GM23338 (cell line): Measurements from ENCODE around the gene AQP9. TPM values are rescaled to one million over a fixed set of nuclear protein-coding genes. Genes with fewer than 3 reads are reported as not detected.
A peak's percentile ranks its signal among the peaks of the same experiment; 100 is the strongest.
"Not testable (repeated sequence)": the region's sequence is repeated elsewhere in the genome, so short reads cannot be mapped to it uniquely, and the experiment has no call there.

Source experiments
- ATAC-seq: fragments of 200-7000 bp; cut with Tn5 transposase; 3 replicates; pipeline ENCODE4 v1.9.1; 2020
- DNase-seq: peaks from one replicate; pipeline ENCODE4 v3.0.0-alpha.2; 2015; ENCODE audit warnings: low spot score
- H2AFZ ChIP-seq: fragments of 200-600 bp; sonication (generic); 2 replicates; pipeline ENCODE4 v1.8.0; 2016; ENCODE audit warnings: antibody characterized with exemption, mild to moderate bottlenecking, moderate library complexity
- H3F3A ChIP-seq: fragments of 200-600 bp; sonication (generic); replicated peaks from 2 replicates; pipeline ENCODE4 v1.8.0; 2017; ENCODE audit warnings: antibody characterized with exemption, mixed run types, low read depth
- H3K27ac ChIP-seq: fragments of 200-600 bp; sonication (generic); 2 replicates; pipeline ENCODE4 v1.6.1; 2016; ENCODE audit warnings: low read depth
- H3K27me3 ChIP-seq: fragments of 200-600 bp; sonication (generic); 2 replicates; pipeline ENCODE4 v1.8.0; 2016; ENCODE audit warnings: mild to moderate bottlenecking, mixed run types, moderate library complexity; ENCODE audit not compliant: insufficient read depth
- H3K36me3 ChIP-seq: fragments of 200-600 bp; sonication (generic); 2 replicates; pipeline ENCODE4 v1.8.0; 2016; ENCODE audit warnings: mild to moderate bottlenecking; ENCODE audit not compliant: insufficient read depth
- H3K4me1 ChIP-seq: fragments of 200-600 bp; sonication (generic); 2 replicates; pipeline ENCODE4 v1.8.0; 2016; ENCODE audit warnings: mild to moderate bottlenecking, moderate library complexity; ENCODE audit not compliant: insufficient read depth
- H3K4me2 ChIP-seq: fragments of 200-600 bp; sonication (generic); 2 replicates; pipeline ENCODE4 v1.7.1; 2017; ENCODE audit warnings: mixed run types
- H3K4me3 ChIP-seq: fragments of 200-600 bp; sonication (generic); 2 replicates; pipeline ENCODE4 v1.6.1; 2016; ENCODE audit warnings: mixed run types
- H3K79me2 ChIP-seq: fragments of 200-600 bp; sonication (generic); replicated peaks from 2 replicates; pipeline ENCODE4 v1.8.0; 2017; ENCODE audit warnings: mild to moderate bottlenecking; ENCODE audit not compliant: insufficient read depth
- H3K9me2 ChIP-seq: fragments of 200-600 bp; sonication (generic); 2 replicates; pipeline ENCODE4 v1.8.0; 2017; ENCODE audit not compliant: insufficient read depth
- H4K20me1 ChIP-seq: fragments of 200-600 bp; sonication (generic); replicated peaks from 2 replicates; pipeline ENCODE4 v1.8.0; 2017; ENCODE audit warnings: mild to moderate bottlenecking; ENCODE audit not compliant: insufficient read depth
- H3K27ac Mint-ChIP-seq: 2 replicates; pipeline ENCODE4 v1.8.0; 2020; ENCODE audit warnings: inconsistent platforms, mild to moderate bottlenecking, moderate library complexity, mixed read lengths
- H3K27me3 Mint-ChIP-seq: 3 replicates; pipeline ENCODE4 v1.8.0; 2022; ENCODE audit warnings: low read depth, mild to moderate bottlenecking, moderate library complexity, mixed read lengths, inconsistent platforms; ENCODE audit not compliant: insufficient read depth, poor library complexity
- H3K36me3 Mint-ChIP-seq: 3 replicates; pipeline ENCODE4 v1.8.0; 2021; ENCODE audit warnings: low read depth, mild to moderate bottlenecking, inconsistent platforms, moderate library complexity, mixed read lengths
- H3K4me1 Mint-ChIP-seq: 3 replicates; pipeline ENCODE4 v1.8.0; 2020; ENCODE audit warnings: mild to moderate bottlenecking, inconsistent platforms, mixed read lengths
- H3K4me3 Mint-ChIP-seq: 3 replicates; pipeline ENCODE4 v1.8.0; 2021; ENCODE audit warnings: moderate library complexity, mild to moderate bottlenecking, inconsistent platforms, mixed read lengths
- H3K9me3 Mint-ChIP-seq: 3 replicates; pipeline ENCODE4 v1.8.0; 2020; ENCODE audit warnings: moderate library complexity, mild to moderate bottlenecking, inconsistent platforms, mixed read lengths
- EZH2phosphoT487 ChIP-seq: fragments of 200-600 bp; sonication (generic); IDR thresholded peaks from one replicate; pipeline ENCODE4 v1.8.1; 2018; ENCODE audit warnings: antibody characterized with exemption; ENCODE audit not compliant: unreplicated experiment
- JUNB ChIP-seq: IDR thresholded peaks from one replicate; pipeline ENCODE4 v1.6.1; 2016; ENCODE audit warnings: antibody characterized with exemption; ENCODE audit not compliant: unreplicated experiment
- NANOG ChIP-seq: IDR thresholded peaks from 2 replicates; pipeline ENCODE4 v1.6.1; 2016; ENCODE audit warnings: antibody characterized with exemption, borderline replicate concordance
- POLR2AphosphoS5 ChIP-seq: IDR thresholded peaks from 2 replicates; pipeline ENCODE4 v1.6.1; 2016; ENCODE audit warnings: antibody characterized with exemption, low read depth
- ZNF331 ChIP-seq: fragments of 250-450 bp; sonication (Bioruptor Pico); IDR thresholded peaks from 2 replicates; pipeline ENCODE4 v1.5.0; 2020; ENCODE audit warnings: low read depth, mild to moderate bottlenecking, moderate library complexity
- polyA plus RNA-seq: library from polyadenylated mRNA; unstranded; fragments of >200 nt; fragmentation: Nextera tagmentation; extraction: Ambion mirVana; gene quantifications from 2 replicates; pipeline ENCODE4 v1.2.1, GENCODE V29; 2016
- total RNA-seq: library from RNA; depleted of rRNA; stranded (reverse); fragments of >200 nt; shearing (Covaris generic); gene quantifications from 2 replicates; pipeline ENCODE4 v1.2.3, GENCODE V29; 2014
- TF ChIP-seq, protein P1 (sequence below), 2 experiments: fragments of 200-600 bp in 1 of 2; sonication (generic) in 1 of 2; conservative IDR thresholded peaks; 2 replicates each; pipeline versions ENCODE4 v1.5.1 to v1.6.1; 2016 to 2017; ENCODE audit warnings: antibody characterized with exemption in 2 of 2, low read depth in 2 of 2, mild to moderate bottlenecking in 2 of 2, moderate library complexity in 1 of 2
- TF ChIP-seq, protein P2 (sequence below): IDR thresholded peaks from 2 replicates; pipeline ENCODE4 v1.6.1; 2016; ENCODE audit warnings: antibody characterized with exemption
- TF ChIP-seq, protein P3 (sequence below): IDR thresholded peaks from one replicate; pipeline ENCODE4 v1.6.1; 2018; ENCODE audit warnings: antibody characterized with exemption; ENCODE audit not compliant: unreplicated experiment

Gene AQP9
- total and polyA plus RNA-seq, 2 experiments from 2014 or later, result not detected

DNA sequence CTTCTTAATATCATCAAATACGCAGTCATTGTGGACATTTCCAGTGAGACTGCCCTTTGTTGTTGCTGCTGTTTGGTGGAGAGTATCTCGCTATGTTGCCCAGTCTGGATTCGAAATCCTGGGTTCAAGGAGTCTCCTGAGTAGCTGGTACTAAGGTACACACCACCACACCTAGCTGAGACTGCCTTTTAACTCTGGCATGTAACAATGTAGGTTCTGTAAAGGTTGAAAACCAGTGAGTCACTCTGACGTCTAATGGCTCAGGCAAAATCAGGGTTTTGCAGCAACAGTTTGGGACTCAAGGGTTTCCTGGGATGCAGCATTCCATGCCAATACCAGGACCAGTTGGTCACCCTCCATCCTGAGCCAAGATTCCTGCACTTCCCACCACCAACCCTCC lies 52.2 kb downstream of the AQP9 start (continued):
- TF ChIP-seq EZH2phosphoT487 (no peak), POLR2AphosphoS5 (no peak), ZNF331 (CRISPR knock-in tag) (no peak), NANOG (no peak), JUNB (no peak)
- TF ChIP-seq, protein P1, sequence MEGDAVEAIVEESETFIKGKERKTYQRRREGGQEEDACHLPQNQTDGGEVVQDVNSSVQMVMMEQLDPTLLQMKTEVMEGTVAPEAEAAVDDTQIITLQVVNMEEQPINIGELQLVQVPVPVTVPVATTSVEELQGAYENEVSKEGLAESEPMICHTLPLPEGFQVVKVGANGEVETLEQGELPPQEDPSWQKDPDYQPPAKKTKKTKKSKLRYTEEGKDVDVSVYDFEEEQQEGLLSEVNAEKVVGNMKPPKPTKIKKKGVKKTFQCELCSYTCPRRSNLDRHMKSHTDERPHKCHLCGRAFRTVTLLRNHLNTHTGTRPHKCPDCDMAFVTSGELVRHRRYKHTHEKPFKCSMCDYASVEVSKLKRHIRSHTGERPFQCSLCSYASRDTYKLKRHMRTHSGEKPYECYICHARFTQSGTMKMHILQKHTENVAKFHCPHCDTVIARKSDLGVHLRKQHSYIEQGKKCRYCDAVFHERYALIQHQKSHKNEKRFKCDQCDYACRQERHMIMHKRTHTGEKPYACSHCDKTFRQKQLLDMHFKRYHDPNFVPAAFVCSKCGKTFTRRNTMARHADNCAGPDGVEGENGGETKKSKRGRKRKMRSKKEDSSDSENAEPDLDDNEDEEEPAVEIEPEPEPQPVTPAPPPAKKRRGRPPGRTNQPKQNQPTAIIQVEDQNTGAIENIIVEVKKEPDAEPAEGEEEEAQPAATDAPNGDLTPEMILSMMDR (conservative IDR thresholded peaks at IDR 0.05; ENCODE audit: low read depth in 2 of 2), result no peak
- TF ChIP-seq, protein P2, sequence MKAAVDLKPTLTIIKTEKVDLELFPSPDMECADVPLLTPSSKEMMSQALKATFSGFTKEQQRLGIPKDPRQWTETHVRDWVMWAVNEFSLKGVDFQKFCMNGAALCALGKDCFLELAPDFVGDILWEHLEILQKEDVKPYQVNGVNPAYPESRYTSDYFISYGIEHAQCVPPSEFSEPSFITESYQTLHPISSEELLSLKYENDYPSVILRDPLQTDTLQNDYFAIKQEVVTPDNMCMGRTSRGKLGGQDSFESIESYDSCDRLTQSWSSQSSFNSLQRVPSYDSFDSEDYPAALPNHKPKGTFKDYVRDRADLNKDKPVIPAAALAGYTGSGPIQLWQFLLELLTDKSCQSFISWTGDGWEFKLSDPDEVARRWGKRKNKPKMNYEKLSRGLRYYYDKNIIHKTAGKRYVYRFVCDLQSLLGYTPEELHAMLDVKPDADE, result no peak

DNA sequence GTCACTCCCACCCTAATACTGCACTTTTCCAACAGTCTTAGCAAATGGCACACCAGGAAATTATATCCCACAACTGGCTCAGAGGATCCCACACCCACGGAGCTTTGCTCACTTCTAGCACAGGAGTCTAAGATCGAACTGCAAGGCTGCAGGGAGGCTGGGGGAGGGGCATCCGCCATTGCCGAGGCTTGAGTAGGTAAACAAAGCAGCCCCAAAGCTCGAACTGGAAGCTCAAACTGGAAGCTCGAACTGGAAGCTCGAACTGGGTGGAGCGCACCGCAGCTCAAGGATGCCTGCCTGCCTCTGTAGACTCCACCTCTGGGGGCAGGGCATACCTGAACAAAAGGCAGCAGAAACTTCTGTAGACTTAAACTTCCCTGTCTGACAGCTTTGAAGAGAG lies 55.5 kb downstream of the AQP9 start:
- H3K9me2 ChIP-seq, ATAC-seq, H3K79me2 ChIP-seq, H3K27ac Mint-ChIP-seq, H4K20me1 ChIP-seq, H3K4me2 ChIP-seq, H3K4me3 Mint-ChIP-seq, H3K36me3 ChIP-seq, H3K27me3 ChIP-seq, H3K36me3 Mint-ChIP-seq, H3K4me3 ChIP-seq, H3F3A ChIP-seq, H3K27ac ChIP-seq, H3K27me3 Mint-ChIP-seq: not testable (repeated sequence)
- Mint-ChIP-seq H3K4me1 (peaks cover 16% of the 10 kb centered on the region), H3K9me3 (peaks cover 10% of the 10 kb centered on the region; the same call in 2 of the 3 replicates)
- peak; percentile 52 for DNase-seq
- H2AFZ ChIP-seq, result peak overlapping the region; percentile 92
- H3K4me1 ChIP-seq, result peaks cover 12% of the 10 kb centered on the region; the same call in 1 of the 2 replicates

DNA sequence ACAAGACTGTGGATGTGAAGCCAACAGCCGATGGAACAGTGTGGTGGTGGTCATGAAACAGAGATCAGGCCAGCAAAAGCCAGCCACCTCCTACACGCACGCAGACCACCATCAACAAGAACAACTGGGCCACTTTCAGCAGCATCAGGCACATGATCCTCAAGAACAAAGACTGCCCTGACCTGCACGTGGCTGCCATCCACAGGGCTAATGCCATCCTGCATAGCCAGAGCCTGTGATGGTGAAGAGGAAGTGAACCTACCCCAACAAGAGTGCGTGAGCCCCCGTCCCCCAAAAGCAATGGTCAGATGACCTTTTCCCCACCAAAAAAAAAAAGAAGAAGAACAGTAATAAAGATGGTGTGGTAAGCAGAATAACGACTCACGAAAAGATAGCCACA lies 62.6 kb downstream of the AQP9 start:
- ATAC-seq, result no peak
- no peak for TF ChIP-seq NANOG
- TF ChIP-seq, protein P3, sequence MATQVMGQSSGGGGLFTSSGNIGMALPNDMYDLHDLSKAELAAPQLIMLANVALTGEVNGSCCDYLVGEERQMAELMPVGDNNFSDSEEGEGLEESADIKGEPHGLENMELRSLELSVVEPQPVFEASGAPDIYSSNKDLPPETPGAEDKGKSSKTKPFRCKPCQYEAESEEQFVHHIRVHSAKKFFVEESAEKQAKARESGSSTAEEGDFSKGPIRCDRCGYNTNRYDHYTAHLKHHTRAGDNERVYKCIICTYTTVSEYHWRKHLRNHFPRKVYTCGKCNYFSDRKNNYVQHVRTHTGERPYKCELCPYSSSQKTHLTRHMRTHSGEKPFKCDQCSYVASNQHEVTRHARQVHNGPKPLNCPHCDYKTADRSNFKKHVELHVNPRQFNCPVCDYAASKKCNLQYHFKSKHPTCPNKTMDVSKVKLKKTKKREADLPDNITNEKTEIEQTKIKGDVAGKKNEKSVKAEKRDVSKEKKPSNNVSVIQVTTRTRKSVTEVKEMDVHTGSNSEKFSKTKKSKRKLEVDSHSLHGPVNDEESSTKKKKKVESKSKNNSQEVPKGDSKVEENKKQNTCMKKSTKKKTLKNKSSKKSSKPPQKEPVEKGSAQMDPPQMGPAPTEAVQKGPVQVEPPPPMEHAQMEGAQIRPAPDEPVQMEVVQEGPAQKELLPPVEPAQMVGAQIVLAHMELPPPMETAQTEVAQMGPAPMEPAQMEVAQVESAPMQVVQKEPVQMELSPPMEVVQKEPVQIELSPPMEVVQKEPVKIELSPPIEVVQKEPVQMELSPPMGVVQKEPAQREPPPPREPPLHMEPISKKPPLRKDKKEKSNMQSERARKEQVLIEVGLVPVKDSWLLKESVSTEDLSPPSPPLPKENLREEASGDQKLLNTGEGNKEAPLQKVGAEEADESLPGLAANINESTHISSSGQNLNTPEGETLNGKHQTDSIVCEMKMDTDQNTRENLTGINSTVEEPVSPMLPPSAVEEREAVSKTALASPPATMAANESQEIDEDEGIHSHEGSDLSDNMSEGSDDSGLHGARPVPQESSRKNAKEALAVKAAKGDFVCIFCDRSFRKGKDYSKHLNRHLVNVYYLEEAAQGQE, result no peak
- TF ChIP-seq, protein P1 (conservative IDR thresholded peaks at IDR 0.05; ENCODE audit: low read depth in 2 of 2), result 0 out of 4 replicates have a peak, but pooled peaks of 1 of the 2 experiments have one; percentile 8
- peak overlapping the region; percentile 80; the same call in 1 of the 2 replicates for H2AFZ ChIP-seq

More for the DNA sequence above, 62.6 kb downstream of the AQP9 start:
- no peaks in the 10 kb centered on the region for H3K79me2 ChIP-seq
- no peak overlapping the region for H3K4me3 ChIP-seq
- no peaks in the 10 kb centered on the region for H3F3A ChIP-seq
- no peaks in the 10 kb centered on the region for H3K36me3 ChIP-seq
- H3K27me3 ChIP-seq, result no peaks in the 10 kb centered on the region
- peaks cover 11% of the 10 kb centered on the region for H3K9me2 ChIP-seq
- no peaks in the 10 kb centered on the region for H3K36me3 Mint-ChIP-seq
- H3K4me3 Mint-ChIP-seq, result no peak overlapping the region
- no peaks in the 10 kb centered on the region for H3K4me1 ChIP-seq
- no peak overlapping the region for H3K27ac Mint-ChIP-seq
- H3K9me3 Mint-ChIP-seq, result no peaks in the 10 kb centered on the region
- H3K4me2 ChIP-seq, result no peak overlapping the region
- no peak overlapping the region for H3K27ac ChIP-seq
- no peaks in the 10 kb centered on the region for H4K20me1 ChIP-seq
- no peaks in the 10 kb centered on the region for H3K4me1 Mint-ChIP-seq
- no peak for DNase-seq
- peaks cover 3% of the 10 kb centered on the region for H3K27me3 Mint-ChIP-seq
